ENCODE measurements around the gene CILP. TPM values are rescaled to one million over a fixed set of nuclear protein-coding genes. Genes with fewer than 3 reads are reported as not detected.
A peak's percentile ranks its signal among the peaks of the same experiment; 100 is the strongest.

CILP gene
- total RNA-seq, result 10 to 100 TPM in 3 of 5 donors, 1 to 10 TPM in 2; 1.8 to 28.7 (median 14.3) TPM
- polyA plus RNA-seq, result 1 to 10 TPM in 2 of 3 donors, under 1 TPM in 1; 0.76 to 1.9 (median 1.8) TPM
- long read RNA-seq, donor 1, result 0 reads
- long read RNA-seq, donor 2, full-length matches to known transcripts, result 2 of 2 reads
- long read RNA-seq, donor 2, partial matches to known transcripts, result 0 of 2 reads
- long read RNA-seq, donor 2, other reads (novel, unspliced or antisense), result 0 of 2 reads
- long read RNA-seq, donor 3, result 0 reads
- long read RNA-seq, donor 4, result 0 reads
- long read RNA-seq, donor 5, result 0 reads
- long read RNA-seq, donor 6, full-length matches to known transcripts, result 2 of 8 reads
- long read RNA-seq, donor 6, partial matches to known transcripts, result 6 of 8 reads
- long read RNA-seq, donor 6, other reads (novel, unspliced or antisense), result 0 of 8 reads
- long read RNA-seq, donor 7, full-length matches to known transcripts, result 7 of 17 reads
- long read RNA-seq, donor 7, partial matches to known transcripts, result 10 of 17 reads
- long read RNA-seq, donor 7, other reads (novel, unspliced or antisense), result 0 of 17 reads
- long read RNA-seq, donor 8, full-length matches to known transcripts, result 1 of 1 reads
- long read RNA-seq, donor 8, partial matches to known transcripts, result 0 of 1 reads
- long read RNA-seq, donor 8, other reads (novel, unspliced or antisense), result 0 of 1 reads
- long read RNA-seq, donor 9, result 0 reads
- long read RNA-seq, donor 10, result 0 reads

GRCh38 chr15:65210770-65211481 lies at the start of gene CILP:
TSS of gene CILP (minus strand) at chr15:65211473. CDS start at chr15:65209755, 1,718 bp downstream.
- intact Hi-C loops (cut with DNase I; ENCODE audit: low total_unique reads), result no loop called here
- no peaks in the 10 kb centered on the region for H3K36me3 ChIP-seq
- TF ChIP-seq CTCF (IDR thresholded peaks at IDR 0.05) (no peak), POLR2AphosphoS5 (IDR thresholded peaks at IDR 0.05) (no peak)
- peak within 1 kb of the TSS in 1 of 5 donors; percentile 20 for H3K27ac ChIP-seq
- no peak within 1 kb of the TSS for H3K4me3 ChIP-seq
- peaks cover 0 to 15% (median 12%) of the 10 kb centered on the region in 4 donors for H3K4me1 ChIP-seq
- no peaks in the 10 kb centered on the region for H3K9me3 ChIP-seq
- no peaks in the 10 kb centered on the region for H3K27me3 ChIP-seq
- no peak for DNase-seq
- 77 to 88% (median 83%) methylated on average over 7 to 8 of the region's 8 CpGs for WGBS, 5 donors

GRCh38 chr15:65260968-65261367 lies 49.7 kb upstream of the CILP start:
- DNase-seq, result no peak
- Histone ChIP-seq H3K36me3 (peaks cover 7 to 69% (median 54%) of the 10 kb centered on the region in 4 donors), H3K27ac (peak overlapping the region in 1 of 5 donors; percentile 81), H3K9me3 (no peaks in the 10 kb centered on the region), H3K27me3 (no peaks in the 10 kb centered on the region), H3K4me3 (no peak overlapping the region), H3K4me1 (peaks cover 11 to 87% (median 34%) of the 10 kb centered on the region in 4 donors)
- TF ChIP-seq EP300 (IDR thresholded peaks at IDR 0.05) (no peak), POLR2AphosphoS5 (IDR thresholded peaks at IDR 0.05) (no peak), CTCF (IDR thresholded peaks at IDR 0.05) (no peak), POLR2A (IDR thresholded peaks at IDR 0.05) (no peak)
- 88 to 96% (median 93%) methylated on average over 6 of the region's 6 CpGs for WGBS, 5 donors
- intact Hi-C loops (cut with DNase I; ENCODE audit: low total_unique reads), result no loop called here

GRCh38 chr15:65259367-65259797 lies 48.1 kb upstream of the CILP start:
- H3K27ac ChIP-seq, result peak overlapping the region; percentile 16 to 85 (median 81)
- no peaks in the 10 kb centered on the region for H3K9me3 ChIP-seq
- H3K4me3 ChIP-seq, result no peak overlapping the region
- H3K4me1 ChIP-seq, result peaks cover 11 to 78% (median 33%) of the 10 kb centered on the region in 4 donors
- H3K27me3 ChIP-seq, result no peaks in the 10 kb centered on the region
- WGBS, 5 donors, result 47 to 83% (median 73%) methylated on average over 7 of the region's 7 CpGs
- peaks cover 7 to 53% (median 46%) of the 10 kb centered on the region in 4 donors for H3K36me3 ChIP-seq
- DNase-seq, result peak in 1 of 2 donors; percentile 78
- intact Hi-C loops (cut with DNase I; ENCODE audit: low total_unique reads), result no loop called here
- TF ChIP-seq POLR2AphosphoS5 (IDR thresholded peaks at IDR 0.05), result peak in 2 of 3 donors; percentile 20 to 59
- no peak for TF ChIP-seq CTCF (IDR thresholded peaks at IDR 0.05)

All from stomach (tissue), 19 donors.